Measurements from ENCODE around the gene TUG1. TPM values are rescaled to one million over a fixed set of nuclear protein-coding genes. Genes with fewer than 3 reads are reported as not detected.
A peak's percentile ranks its signal among the peaks of the same experiment; 100 is the strongest.

TUG1 gene
- total and polyA plus RNA-seq, 9 of the 15 experiments (the other 6 are each of a cell fraction or from before 2014, with no cell fraction given), result 24.7 to 132 (median 58.9) TPM

GRCh38 chr22:30932661-30933060 is 36.4 kb upstream of the TUG1 start:
- Histone ChIP-seq H4K20me1 (replicated peaks; ENCODE audit: control insufficient read depth, insufficient read depth, low read length) (no peaks in the 10 kb centered on the region), H3K9ac (ENCODE audit: insufficient read depth in 1 of 2, low read depth in 2 of 2, low read length in 2 of 2) (no peak overlapping the region), H2AFZ (ENCODE audit: low read depth, low read length) (no peak overlapping the region), H3K4me3 (no peak overlapping the region), H3K4me1 (replicated peaks in 1 of 2; ENCODE audit: control insufficient read depth in 2 of 2, insufficient read depth in 2 of 2, low read length in 2 of 2) (no peaks in the 10 kb centered on the region), H3K27ac (ENCODE audit: extremely low read depth, low read depth, low read length) (no peak overlapping the region), H3K4me2 (ENCODE audit: insufficient read depth, low read length) (no peak overlapping the region), H3K27me3 (ENCODE audit: control insufficient read depth in 2 of 2, insufficient read depth in 2 of 2, low read length in 2 of 2) (no peaks in the 10 kb centered on the region), H3K9me1 (ENCODE audit: control insufficient read depth, insufficient read depth, low read length) (no peaks in the 10 kb centered on the region), H3K36me3 (ENCODE audit: control insufficient read depth, insufficient read depth, low read length) (peaks cover 97% of the 10 kb centered on the region; the same call in 2 of the 3 replicates), H3K79me2 (ENCODE audit: control insufficient read depth, insufficient read depth, low read length) (no peaks in the 10 kb centered on the region), H3K9me3 (replicated peaks; ENCODE audit: control insufficient read depth, insufficient read depth, low read depth, low read length) (no peaks in the 10 kb centered on the region)
- DNase-seq (ENCODE audit: extremely low read depth in 1 of 4, low spot score in 3 of 4), result no peak
- no peak for ATAC-seq
- FAIRE-seq, result no peak
- ChIA-PET CTCF (ENCODE audit: low intra/inter-chr PET ratio) (no interaction called here), POLR2A (no interaction called here)
- TF ChIP-seq BRD4 (IDR thresholded peaks at IDR 0.05), result no peak
- no peak for TF ChIP-seq ILF3 (IDR thresholded peaks at IDR 0.05; ENCODE audit: borderline replicate concordance)
- TF ChIP-seq POLR2G (IDR thresholded peaks at IDR 0.05; ENCODE audit: low read depth, low read length), result peak; percentile 19; the same call in 1 of the 2 replicates
- no peak for TF ChIP-seq TARDBP (IDR thresholded peaks at IDR 0.05)
- WGBS (ENCODE audit: insufficient coverage, low coverage, missing lambda C conversion rate), result 93% methylated on average over 14 of the region's 16 CpGs
- no TSS peak for BruUV-seq (replicated peaks)
- in situ Hi-C loops (cut with MboI) (no loop called here), intact Hi-C loops (cut with micrococcal nuclease) (no loop called here)

DNA sequence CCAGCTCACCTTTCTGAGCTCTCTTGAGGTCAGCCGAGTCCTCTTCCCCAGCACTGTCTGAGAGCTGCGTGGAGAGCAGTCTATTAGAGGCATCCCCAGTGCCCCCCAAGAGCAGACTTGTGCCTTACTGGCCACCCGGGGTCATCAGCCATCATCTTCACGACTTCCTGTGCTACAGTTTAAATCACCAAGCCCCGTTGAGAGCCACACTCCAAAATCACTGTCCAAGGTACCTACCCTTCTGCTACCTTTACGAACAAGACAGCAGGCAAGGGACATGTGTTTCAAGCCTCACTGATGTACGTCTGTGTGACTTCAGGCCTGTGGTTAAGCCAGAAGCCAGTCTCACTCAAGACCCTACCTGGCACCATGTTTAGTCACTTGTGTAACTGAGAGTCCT is 35.6 kb upstream of the TUG1 start:
- WGBS (ENCODE audit: insufficient coverage, low coverage, missing lambda C conversion rate), result 96% methylated on average over 6 of the region's 7 CpGs
- FAIRE-seq (no peak), DNase-seq (ENCODE audit: extremely low read depth in 1 of 4, low spot score in 3 of 4) (no peak), ATAC-seq (no peak)
- Histone ChIP-seq H3K4me2 (ENCODE audit: insufficient read depth, low read length) (no peak overlapping the region), H3K36me3 (ENCODE audit: control insufficient read depth, insufficient read depth, low read length) (peaks cover 96% of the 10 kb centered on the region; the same call in 2 of the 3 replicates), H3K9ac (ENCODE audit: insufficient read depth in 1 of 2, low read depth in 2 of 2, low read length in 2 of 2) (no peak overlapping the region), H3K9me3 (replicated peaks; ENCODE audit: control insufficient read depth, insufficient read depth, low read depth, low read length) (no peaks in the 10 kb centered on the region), H3K4me3 (no peak overlapping the region), H3K27ac (ENCODE audit: extremely low read depth, low read depth, low read length) (no peak overlapping the region), H4K20me1 (replicated peaks; ENCODE audit: control insufficient read depth, insufficient read depth, low read length) (no peaks in the 10 kb centered on the region), H3K27me3 (ENCODE audit: control insufficient read depth in 2 of 2, insufficient read depth in 2 of 2, low read length in 2 of 2) (no peaks in the 10 kb centered on the region), H3K9me1 (ENCODE audit: control insufficient read depth, insufficient read depth, low read length) (no peaks in the 10 kb centered on the region), H3K4me1 (replicated peaks in 1 of 2; ENCODE audit: control insufficient read depth in 2 of 2, insufficient read depth in 2 of 2, low read length in 2 of 2) (no peaks in the 10 kb centered on the region), H3K79me2 (ENCODE audit: control insufficient read depth, insufficient read depth, low read length) (no peaks in the 10 kb centered on the region), H2AFZ (ENCODE audit: low read depth, low read length) (no peak overlapping the region)
- no TSS peak for BruUV-seq (replicated peaks)
- in situ Hi-C loops (cut with MboI), result no loop called here
- ChIA-PET POLR2A (no interaction called here), CTCF (ENCODE audit: low intra/inter-chr PET ratio) (no interaction called here)
- intact Hi-C loops (cut with micrococcal nuclease), result no loop called here
- no peak for TF ChIP-seq ARID3A (IDR thresholded peaks at IDR 0.05; ENCODE audit: borderline replicate concordance, low read depth, low read length)
- no peak for TF ChIP-seq ZBTB17 (CRISPR knock-in tag; IDR thresholded peaks at IDR 0.05)
